SK-N-MC (cell line): ENCODE results near the gene GCGR.

Experiments
- DNase-seq: peaks from one replicate; pipeline ENCODE4 v3.0.0-alpha.2; 2011; ENCODE audit warnings: low read depth, low spot score
- H3K27ac ChIP-seq: fragments of 200-600 bp; sonication (generic); 2 replicates; pipeline ENCODE4 v1.5.1; 2016; ENCODE audit warnings: mixed run types
- H3K36me3 ChIP-seq: fragments of 200-600 bp; sonication (generic); 2 replicates; pipeline ENCODE4 v1.6.1; 2017; ENCODE audit warnings: antibody characterized with exemption, low read length, mixed read lengths; ENCODE audit not compliant: insufficient read depth
- H3K4me3 ChIP-seq: fragments of 200-600 bp; sonication (generic); 2 replicates; pipeline ENCODE4 v1.5.1; 2016
- H3K9ac ChIP-seq: fragments of 200-600 bp; sonication (generic); 2 replicates; pipeline ENCODE4 v1.8.0; 2017; ENCODE audit warnings: mixed run types, mixed read lengths; ENCODE audit not compliant: insufficient read length
- H3K9me3 ChIP-seq: fragments of 200-600 bp; sonication (generic); 2 replicates; pipeline ENCODE4 v1.6.1; 2017; ENCODE audit warnings: low read depth, mild to moderate bottlenecking, antibody characterized with exemption, low read length, moderate library complexity, mixed read lengths
- EZH2 ChIP-seq: fragments of 200-600 bp; sonication (generic); IDR thresholded peaks from one replicate; pipeline ENCODE4 v1.6.1; 2017; ENCODE audit warnings: antibody characterized with exemption
- FOXP2 ChIP-seq: optimal IDR thresholded peaks from 2 replicates; pipeline ENCODE3; 2011; ENCODE audit warnings: mild to moderate bottlenecking, moderate library complexity; ENCODE audit not compliant: insufficient read depth; ENCODE audit errors: extremely low read length, control extremely low read depth
- POLR2AphosphoS5 ChIP-seq: IDR thresholded peaks from 2 replicates; pipeline ENCODE4 v1.6.1; 2012; ENCODE audit warnings: mild to moderate bottlenecking, low read depth, low read length, borderline replicate concordance

GCGR gene

GRCh38 chr17:81804559-81805399 lies 829 bp downstream of the GCGR start:
- Histone ChIP-seq H3K9ac (no peak overlapping the region), H3K4me3 (no peak overlapping the region)

GRCh38 chr17:81805707-81806460 lies 1.9 kb downstream of the GCGR start:
- H3K27ac ChIP-seq, result no peak overlapping the region
- no peak overlapping the region for H3K4me3 ChIP-seq
- no peak for DNase-seq
- H3K36me3 ChIP-seq, result no peaks in the 10 kb centered on the region
- TF ChIP-seq POLR2AphosphoS5 (no peak), EZH2 (no peak), FOXP2 (no peak)
- no peaks in the 10 kb centered on the region for H3K9me3 ChIP-seq
- H3K9ac ChIP-seq, result no peak overlapping the region

More at GRCh38 chr17:81804559-81805399, 829 bp downstream of the GCGR start:
- H3K27ac ChIP-seq, result no peak overlapping the region
- peak; percentile 9 for TF ChIP-seq EZH2
- no peak for TF ChIP-seq FOXP2
- no peaks in the 10 kb centered on the region for H3K9me3 ChIP-seq
- no peak for DNase-seq
- H3K36me3 ChIP-seq, result no peaks in the 10 kb centered on the region

- no peak overlapping the region for H3K27ac ChIP-seq
- H3K36me3 ChIP-seq, result no peaks in the 10 kb centered on the region
- H3K4me3 ChIP-seq, result no peak overlapping the region
- H3K9ac ChIP-seq, result no peak overlapping the region
- TF ChIP-seq FOXP2, result no peak
- no peak for TF ChIP-seq EZH2
- no peak for TF ChIP-seq POLR2AphosphoS5
- DNase-seq, result no peak
- no peaks in the 10 kb centered on the region for H3K9me3 ChIP-seq
Observed at GRCh38 chr17:81806461-81807209, 2.7 kb downstream of the GCGR start.

- H3K27ac ChIP-seq, result no peak overlapping the region
- H3K9ac ChIP-seq, result no peak overlapping the region
- DNase-seq, result no peak
- H3K36me3 ChIP-seq, result no peaks in the 10 kb centered on the region
- H3K4me3 ChIP-seq, result no peak overlapping the region
- no peaks in the 10 kb centered on the region for H3K9me3 ChIP-seq
- no peak for TF ChIP-seq FOXP2
- no peak for TF ChIP-seq POLR2AphosphoS5
- TF ChIP-seq EZH2, result no peak
Observed at GRCh38 chr17:81807210-81807719, 3.3 kb downstream of the GCGR start.

- H3K27ac ChIP-seq, result no peak overlapping the region
- H3K36me3 ChIP-seq, result no peaks in the 10 kb centered on the region
- TF ChIP-seq EZH2, result no peak
- TF ChIP-seq POLR2AphosphoS5, result no peak
- TF ChIP-seq FOXP2, result no peak
- H3K9ac ChIP-seq, result no peak overlapping the region
- no peak for DNase-seq
- H3K9me3 ChIP-seq, result no peaks in the 10 kb centered on the region
- H3K4me3 ChIP-seq, result no peak overlapping the region
Observed at GRCh38 chr17:81807839-81808238, 3.9 kb downstream of the GCGR start.

GRCh38 chr17:81808778-81809555 lies 5.0 kb downstream of the GCGR start:
- H3K9ac ChIP-seq, result no peak overlapping the region
- no peak overlapping the region for H3K27ac ChIP-seq
- H3K4me3 ChIP-seq, result no peak overlapping the region
- no peak for DNase-seq
- H3K36me3 ChIP-seq, result no peaks in the 10 kb centered on the region
- TF ChIP-seq FOXP2, result no peak
- TF ChIP-seq POLR2AphosphoS5, result no peak
- TF ChIP-seq EZH2, result no peak
- H3K9me3 ChIP-seq, result no peaks in the 10 kb centered on the region

GRCh38 chr17:81809556-81809998 lies 5.6 kb downstream of the GCGR start:
- H3K9ac ChIP-seq, result no peak overlapping the region
- TF ChIP-seq EZH2 (no peak), FOXP2 (no peak), POLR2AphosphoS5 (no peak)
- H3K9me3 ChIP-seq, result no peaks in the 10 kb centered on the region
- H3K4me3 ChIP-seq, result no peak overlapping the region
- H3K27ac ChIP-seq, result no peak overlapping the region
- H3K36me3 ChIP-seq, result no peaks in the 10 kb centered on the region
- no peak for DNase-seq
